H7 (cell line): ENCODE results near the gene FOXJ3. TPM values are rescaled to one million over a fixed set of nuclear protein-coding genes. Genes with fewer than 3 reads are reported as not detected.

Experiments used
- DNase-seq: peaks from one replicate; pipeline ENCODE4 v3.0.0; 2012
- H3K27me3 ChIP-seq: 2 replicates; pipeline ENCODE4 v1.6.0; 2011; ENCODE audit warnings: mild to moderate bottlenecking, low read length; ENCODE audit not compliant: control insufficient read depth, insufficient read depth
- H3K36me3 ChIP-seq: replicated peaks from 2 replicates; pipeline ENCODE4 v1.5.1; 2011; ENCODE audit warnings: low read length; ENCODE audit not compliant: control insufficient read depth, insufficient read depth
- H3K4me3 ChIP-seq: 2 replicates; pipeline ENCODE4 v1.5.1; 2011; ENCODE audit warnings: low read depth, mild to moderate bottlenecking, control low read depth, low read length, moderate library complexity; ENCODE audit not compliant: insufficient read depth
- total RNA-seq: library from RNA; depleted of rRNA; stranded (reverse); fragments of >200 nt; shearing (Covaris generic); gene quantifications from 2 replicates; pipeline ENCODE4 v1.2.3, GENCODE V29; 2014

FOXJ3 gene
- total RNA-seq, 1 experiment from 2014 or later = 41.5 TPM

DNA sequence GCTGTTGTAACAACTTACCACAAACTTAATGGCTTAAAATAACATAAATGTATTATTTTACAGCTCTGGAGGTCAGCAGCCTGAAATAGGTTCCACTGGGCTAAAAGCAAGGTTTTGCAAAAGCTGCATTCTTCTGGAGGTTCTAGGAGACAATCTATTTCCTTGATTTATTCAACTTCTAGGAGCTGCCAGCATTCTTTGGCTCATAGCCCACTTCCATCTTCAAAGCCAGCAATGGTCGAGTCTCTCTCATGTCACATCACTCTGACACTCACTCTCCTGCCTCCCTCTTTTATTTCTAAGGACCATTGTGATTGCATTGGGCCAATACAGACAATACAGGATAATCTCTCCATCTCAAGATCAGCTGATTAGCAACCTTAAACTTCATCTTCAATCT, 15.1 kb upstream of the FOXJ3 start:
- no peak for DNase-seq
- Histone ChIP-seq H3K36me3 (no peaks in the 10 kb centered on the region), H3K4me3 (no peak overlapping the region), H3K27me3 (no peaks in the 10 kb centered on the region)

DNA sequence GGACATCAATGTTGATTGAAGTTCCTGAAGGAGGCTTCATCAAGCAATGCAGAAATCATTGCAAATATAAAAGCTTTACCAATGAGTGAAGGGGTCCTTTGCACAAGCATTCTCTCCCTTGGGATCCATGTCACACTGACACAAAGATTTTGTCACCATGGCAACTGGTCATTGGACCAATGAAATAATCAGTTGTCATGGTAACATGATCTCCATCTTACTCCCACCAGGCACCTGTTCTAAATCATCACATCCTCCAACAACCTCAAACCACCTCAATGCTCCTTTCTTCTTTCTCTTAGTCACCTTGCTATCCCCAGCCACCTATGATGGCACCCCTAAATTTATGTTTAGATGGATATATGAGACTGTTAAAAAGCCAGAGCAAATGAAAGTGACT, 13.5 kb upstream of the FOXJ3 start:
- Histone ChIP-seq H3K36me3 (no peaks in the 10 kb centered on the region), H3K4me3 (no peak overlapping the region), H3K27me3 (no peaks in the 10 kb centered on the region)
- DNase-seq = no peak

DNA sequence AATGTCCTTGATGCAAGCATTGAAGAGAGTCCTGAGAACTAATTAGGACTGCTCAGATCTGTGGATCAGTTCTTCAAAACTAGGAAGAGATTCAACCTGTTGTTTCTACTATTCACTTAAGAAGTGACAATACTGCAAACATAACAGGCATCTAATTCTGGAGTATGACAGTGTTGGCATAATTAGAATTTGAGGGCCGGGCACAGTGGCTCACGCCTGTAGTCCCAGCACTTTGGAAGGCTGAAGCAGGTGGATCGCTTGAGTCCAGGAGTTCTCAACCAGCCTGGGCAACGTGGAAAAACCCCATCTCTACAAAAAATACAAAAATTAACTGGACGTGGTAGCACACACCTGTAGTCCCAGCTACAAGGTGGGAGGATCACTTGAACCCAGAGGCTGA, 8.0 kb upstream of the FOXJ3 start:
- no peak for DNase-seq
- no peaks in the 10 kb centered on the region for H3K27me3 ChIP-seq
- no peaks in the 10 kb centered on the region for H3K36me3 ChIP-seq
- no peak overlapping the region for H3K4me3 ChIP-seq

DNA sequence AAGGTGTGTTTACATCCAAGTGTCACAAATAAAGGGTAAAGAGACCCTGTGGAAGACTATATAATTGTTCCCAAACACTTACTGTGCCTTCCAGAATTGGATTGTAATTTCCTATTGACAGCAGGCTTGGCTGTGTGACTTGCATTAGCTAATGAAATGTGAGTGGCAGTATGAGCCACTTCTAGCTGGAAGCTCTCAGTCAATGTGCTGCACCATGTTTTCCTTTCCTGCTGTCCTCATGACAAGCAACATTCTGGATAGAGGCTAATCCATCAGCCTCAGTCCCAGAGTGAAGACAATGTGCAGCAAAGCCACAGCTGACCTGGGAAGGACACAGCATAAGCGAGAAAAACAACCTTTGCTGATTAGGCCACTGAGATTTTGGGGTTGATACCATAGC, 5.9 kb upstream of the FOXJ3 start:
- Histone ChIP-seq H3K27me3 (no peaks in the 10 kb centered on the region), H3K4me3 (no peak overlapping the region), H3K36me3 (no peaks in the 10 kb centered on the region)
- DNase-seq = no peak

DNA sequence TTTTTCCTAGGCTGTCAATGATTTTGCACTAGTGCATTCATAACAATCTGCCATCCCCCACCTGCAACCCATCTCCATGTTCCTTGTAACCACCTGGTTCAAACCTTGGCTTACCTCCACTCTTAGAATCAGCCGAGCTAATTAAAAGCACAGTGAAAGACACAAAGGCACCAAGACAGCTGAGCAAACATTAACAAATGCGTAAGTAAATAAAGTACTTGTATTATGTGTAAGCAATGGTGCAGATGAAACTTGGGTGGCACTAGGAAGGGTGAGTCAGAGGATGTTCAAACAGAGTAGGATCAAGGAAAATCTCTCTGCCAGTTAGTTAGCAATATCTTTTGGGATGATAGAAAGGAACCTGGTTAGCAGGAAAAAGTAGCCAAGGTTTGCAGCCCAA, 5.1 kb upstream of the FOXJ3 start:
- H3K27me3 ChIP-seq = no peaks in the 10 kb centered on the region
- no peak overlapping the region for H3K4me3 ChIP-seq
- H3K36me3 ChIP-seq = no peaks in the 10 kb centered on the region
- no peak for DNase-seq

DNA sequence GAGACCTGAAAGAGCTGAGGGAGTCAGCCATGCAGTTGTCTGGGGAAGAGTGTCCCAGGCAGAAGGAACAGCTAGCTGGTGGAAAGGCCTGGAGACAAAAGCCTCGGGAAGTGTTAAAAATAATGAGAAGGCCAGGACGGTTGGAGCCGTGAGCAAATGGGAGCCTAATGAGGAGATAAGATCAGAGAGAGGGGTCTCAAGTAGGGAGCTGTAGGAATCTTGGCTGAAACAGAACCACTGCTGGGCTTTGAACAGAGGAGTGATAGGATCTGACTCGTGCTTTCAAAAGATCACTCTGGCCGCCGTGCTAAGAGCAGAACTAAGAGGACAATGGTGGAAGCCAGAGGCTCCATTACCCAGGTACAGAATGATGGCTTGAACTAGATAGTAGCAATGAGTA, 1.9 kb upstream of the FOXJ3 start:
- Histone ChIP-seq H3K4me3 (no peak overlapping the region), H3K36me3 (no peaks in the 10 kb centered on the region), H3K27me3 (no peaks in the 10 kb centered on the region)
- no peak for DNase-seq

DNA sequence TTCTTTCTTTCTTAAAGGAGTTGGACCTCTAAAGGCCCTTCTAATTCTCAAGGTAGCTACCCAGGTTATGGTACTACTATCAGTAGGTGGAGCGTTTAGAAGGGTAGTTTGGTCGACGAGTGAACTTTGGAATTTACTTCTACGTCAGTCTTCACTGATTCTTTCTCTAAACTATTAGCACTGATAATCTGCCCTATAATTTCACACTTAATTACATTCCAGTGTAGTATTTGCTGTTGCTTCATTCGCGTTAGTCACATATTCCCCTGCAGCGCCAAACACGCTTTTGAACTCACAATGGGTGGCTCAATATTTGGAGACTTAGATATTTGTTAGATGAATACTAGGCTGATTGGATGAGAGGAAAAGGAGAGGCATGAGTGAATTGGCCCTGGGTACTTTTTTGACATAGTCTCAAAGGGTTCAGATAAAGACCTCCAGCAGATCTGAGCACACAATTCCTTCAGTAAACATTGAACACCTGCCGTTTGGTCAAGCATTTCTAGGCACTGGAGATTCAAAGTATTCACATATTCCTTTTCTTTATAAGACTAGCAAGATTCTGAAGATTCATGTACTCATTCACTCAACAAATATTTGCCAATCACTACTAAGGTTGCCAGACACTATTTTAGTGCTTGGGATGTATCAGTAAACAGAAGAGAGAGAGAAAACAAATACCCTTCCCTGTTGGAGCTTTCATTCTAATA, 929 bp upstream of the FOXJ3 start:
- peak overlapping the region; percentile 89 for H3K4me3 ChIP-seq
- no peak for DNase-seq
- no peaks in the 10 kb centered on the region for H3K27me3 ChIP-seq
- H3K36me3 ChIP-seq = no peaks in the 10 kb centered on the region

DNA sequence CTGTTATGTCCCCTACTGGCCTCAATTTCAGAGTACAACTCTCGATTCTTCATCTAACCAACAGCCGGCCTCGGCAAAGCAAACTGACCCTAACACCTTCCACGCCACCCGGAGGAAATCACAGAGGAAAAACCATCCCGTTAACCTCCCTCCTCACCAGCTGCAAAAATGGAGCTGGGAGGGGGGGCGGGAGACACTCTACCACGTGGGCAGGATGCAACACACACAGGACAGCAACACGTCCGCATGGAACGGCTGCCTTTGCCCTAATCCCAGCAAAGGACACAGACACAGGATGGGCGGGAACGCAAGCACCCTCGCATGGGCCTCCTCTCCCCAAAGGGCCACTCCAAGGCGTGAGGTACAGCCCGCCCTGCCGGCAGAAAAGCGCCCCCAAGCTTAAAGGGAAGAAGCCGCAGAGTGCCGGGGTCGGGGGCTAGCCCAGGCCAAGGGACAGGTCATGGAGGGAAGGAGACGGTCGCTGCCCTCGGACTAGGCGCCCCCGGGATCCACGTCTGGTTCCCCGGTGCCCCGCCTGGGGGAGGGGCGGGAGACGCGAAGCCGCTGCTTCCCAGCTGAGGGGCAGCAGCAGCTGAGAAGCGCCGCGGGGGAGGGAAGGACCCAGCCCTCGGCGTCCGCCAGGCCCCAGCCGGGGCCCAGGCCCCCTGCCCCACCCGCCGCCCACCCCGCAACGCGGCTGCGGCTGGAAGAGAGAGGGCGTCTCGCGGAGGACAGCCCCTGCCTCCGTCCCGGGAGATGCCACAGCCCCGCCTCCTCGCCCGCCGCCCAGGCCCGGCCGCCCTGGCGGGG, 590 bp downstream of the FOXJ3 start:
- peak; percentile 91 for DNase-seq

DNA sequence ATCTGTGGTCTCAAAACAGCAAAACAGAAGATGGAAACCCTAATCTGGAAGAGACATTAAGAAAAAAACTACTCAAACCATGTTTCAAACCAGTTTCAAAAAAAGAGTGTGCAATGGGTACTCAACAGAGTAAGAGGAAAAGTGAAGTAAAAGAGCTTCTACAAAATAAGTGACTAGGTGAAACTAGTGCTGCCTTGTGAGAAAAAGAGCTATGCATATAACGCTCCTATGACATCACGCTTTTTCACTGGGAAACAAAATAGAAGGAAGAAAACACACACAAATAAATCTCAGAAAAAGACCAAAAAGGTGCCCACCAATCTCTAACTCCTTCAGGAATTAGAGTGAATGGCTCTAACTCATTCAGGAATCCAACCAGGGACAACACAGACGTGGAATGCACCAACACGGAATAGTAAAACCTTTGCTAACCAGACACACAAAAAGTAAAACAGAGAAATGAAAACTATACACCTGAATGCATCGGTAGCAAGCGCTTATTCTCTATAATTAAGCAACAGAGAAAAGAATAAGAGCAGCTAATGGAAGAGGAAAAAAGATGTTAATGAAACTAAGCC, 1.3 kb downstream of the FOXJ3 start:
- Histone ChIP-seq H3K27me3 (no peaks in the 10 kb centered on the region), H3K36me3 (no peaks in the 10 kb centered on the region), H3K4me3 (peak overlapping the region; percentile 89)
- no peak for DNase-seq

More for the DNA sequence above, 590 bp downstream of the FOXJ3 start:
- H3K4me3 ChIP-seq = peak overlapping the region; percentile 89
- no peaks in the 10 kb centered on the region for H3K27me3 ChIP-seq
- no peaks in the 10 kb centered on the region for H3K36me3 ChIP-seq

DNA sequence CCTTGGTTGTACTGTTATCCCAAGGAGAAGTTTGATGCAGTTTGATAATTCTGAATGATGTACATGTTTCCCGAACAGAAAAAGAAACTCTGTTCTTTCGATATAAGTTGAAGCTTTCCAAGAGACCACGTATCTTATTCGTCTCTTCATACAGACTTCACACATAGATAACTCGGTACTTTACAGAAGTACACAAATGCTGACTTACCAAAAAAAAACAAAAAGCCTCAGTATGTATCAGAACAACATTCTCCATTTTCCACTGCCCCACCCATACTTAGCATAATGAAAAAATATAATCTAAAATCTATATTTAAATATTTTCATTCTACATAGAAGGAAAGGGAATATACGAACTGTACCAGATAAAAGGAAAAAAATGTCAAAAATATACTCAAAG, 2.2 kb downstream of the FOXJ3 start:
- DNase-seq = no peak
- Histone ChIP-seq H3K36me3 (no peaks in the 10 kb centered on the region), H3K4me3 (no peak overlapping the region), H3K27me3 (no peaks in the 10 kb centered on the region)

DNA sequence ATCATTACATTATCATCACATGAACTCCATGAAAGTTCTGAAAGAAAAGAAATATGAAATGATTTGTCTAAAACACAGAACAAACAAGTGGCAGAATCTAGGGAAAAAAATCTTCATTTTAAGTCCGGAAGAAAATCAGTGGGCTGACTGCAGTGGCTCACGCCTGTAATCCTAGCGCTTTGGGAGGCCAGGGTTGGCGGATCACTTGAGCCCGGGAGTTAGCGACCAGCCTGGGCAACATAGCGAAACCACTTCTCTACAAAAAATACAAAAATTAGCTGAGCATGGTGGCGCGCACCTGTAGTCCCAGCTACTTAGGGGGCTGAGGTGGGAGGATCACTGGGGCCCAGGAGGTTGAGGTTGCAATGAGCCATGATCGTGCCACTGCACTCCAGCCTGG, 4.8 kb downstream of the FOXJ3 start:
- H3K36me3 ChIP-seq = no peaks in the 10 kb centered on the region
- no peak for DNase-seq
- no peak overlapping the region for H3K4me3 ChIP-seq
- no peaks in the 10 kb centered on the region for H3K27me3 ChIP-seq

DNA sequence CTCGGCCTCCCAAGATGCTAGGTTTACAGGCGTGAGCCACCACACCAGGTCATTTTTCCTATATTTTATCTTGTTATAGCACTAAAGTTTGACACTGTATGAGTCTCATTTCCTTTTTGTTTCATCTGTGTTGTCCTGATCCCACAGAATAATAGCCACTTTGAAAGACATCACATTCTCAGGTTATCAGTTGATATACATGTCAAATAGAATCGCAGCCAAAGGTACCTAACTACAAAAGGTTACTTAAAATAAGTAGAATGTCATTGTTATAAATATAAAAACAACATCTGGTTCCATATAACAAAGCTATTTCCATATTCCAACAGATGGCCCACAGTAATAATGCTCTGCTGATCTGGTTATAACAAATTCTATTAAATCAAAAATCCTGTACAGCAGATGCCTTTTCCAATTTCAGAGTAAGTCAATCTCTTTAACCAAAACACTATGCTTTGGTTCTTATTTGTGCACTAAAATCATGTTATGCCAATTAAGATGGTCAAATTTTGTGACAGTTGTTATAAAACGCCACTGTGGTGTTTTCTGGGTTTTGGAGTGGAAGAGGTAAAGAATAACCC, 6.0 kb downstream of the FOXJ3 start:
- Histone ChIP-seq H3K4me3 (no peak overlapping the region), H3K36me3 (no peaks in the 10 kb centered on the region), H3K27me3 (no peaks in the 10 kb centered on the region)
- no peak for DNase-seq

DNA sequence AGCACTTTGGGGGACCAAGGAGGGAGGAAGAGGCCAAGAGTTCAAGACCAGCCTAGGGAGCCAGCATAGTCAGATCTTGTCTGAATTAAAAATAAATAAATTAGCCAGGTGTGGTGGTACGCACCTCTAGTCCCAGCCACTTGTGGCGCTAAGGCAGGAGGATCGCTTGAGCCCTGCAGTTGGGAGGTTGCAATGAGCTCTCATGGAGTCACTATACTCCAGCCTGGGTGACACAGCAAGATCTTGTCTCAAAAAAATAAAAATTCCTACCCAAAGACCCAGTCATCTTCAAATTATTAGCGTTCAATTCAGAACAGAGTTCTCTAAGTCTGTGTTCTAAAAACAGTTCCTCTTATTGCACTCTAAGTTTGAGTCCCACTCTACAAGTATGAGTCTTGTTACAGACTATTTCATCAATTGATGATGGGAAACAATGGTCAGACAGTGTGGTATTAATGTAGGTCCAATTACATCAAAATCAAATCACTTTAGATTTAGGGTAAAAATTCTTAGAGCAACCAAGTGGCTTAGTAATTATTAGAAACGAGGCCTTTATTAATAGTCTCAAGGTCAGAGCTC, 6.9 kb downstream of the FOXJ3 start:
- H3K27me3 ChIP-seq = no peaks in the 10 kb centered on the region
- H3K4me3 ChIP-seq = no peak overlapping the region
- DNase-seq = no peak
- no peaks in the 10 kb centered on the region for H3K36me3 ChIP-seq

DNA sequence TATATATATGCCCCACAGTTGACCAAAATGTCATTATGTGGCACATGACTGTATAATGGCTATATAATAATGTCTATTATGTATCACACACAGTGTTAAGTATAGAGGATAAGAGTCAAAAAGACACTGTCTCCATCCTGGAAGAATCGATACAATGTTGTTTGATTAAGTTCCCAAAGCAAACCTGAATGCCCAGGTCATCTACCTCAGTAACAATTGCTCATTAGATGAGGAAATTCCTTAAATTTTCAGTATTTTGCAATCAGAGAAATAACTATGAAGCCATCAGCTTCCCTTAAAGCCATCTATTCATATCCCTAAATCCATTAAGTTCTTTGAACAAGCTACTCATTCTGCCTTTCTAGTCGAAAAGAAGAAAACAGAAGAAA, 10.0 kb downstream of the FOXJ3 start:
- DNase-seq = no peak
- Histone ChIP-seq H3K36me3 (no peaks in the 10 kb centered on the region), H3K4me3 (no peak overlapping the region), H3K27me3 (no peaks in the 10 kb centered on the region)
